Fibroblast of lung (primary cell): Measurements from ENCODE around the gene TMCC1.

Experiments used
- EZH2 ChIP-seq: IDR thresholded peaks from 2 replicates; pipeline ENCODE4 v1.5.1; 2012; ENCODE audit warnings: low read length, control low read depth, mild to moderate bottlenecking; ENCODE audit errors: missing control alignments
- TF ChIP-seq, protein P1 (sequence below), 2 donors: IDR thresholded peaks in 1 of 2; conservative IDR thresholded peaks in 1 of 2; 1 replicate in 1 of 2; 2 replicates in 1 of 2; pipeline ENCODE4 v1.5.1; 2011 to 2012; ENCODE audit warnings: low read length in 2 of 2, control low read depth in 1 of 2, inconsistent platforms in 1 of 2, low read depth in 1 of 2, mild to moderate bottlenecking in 1 of 2

DNA sequence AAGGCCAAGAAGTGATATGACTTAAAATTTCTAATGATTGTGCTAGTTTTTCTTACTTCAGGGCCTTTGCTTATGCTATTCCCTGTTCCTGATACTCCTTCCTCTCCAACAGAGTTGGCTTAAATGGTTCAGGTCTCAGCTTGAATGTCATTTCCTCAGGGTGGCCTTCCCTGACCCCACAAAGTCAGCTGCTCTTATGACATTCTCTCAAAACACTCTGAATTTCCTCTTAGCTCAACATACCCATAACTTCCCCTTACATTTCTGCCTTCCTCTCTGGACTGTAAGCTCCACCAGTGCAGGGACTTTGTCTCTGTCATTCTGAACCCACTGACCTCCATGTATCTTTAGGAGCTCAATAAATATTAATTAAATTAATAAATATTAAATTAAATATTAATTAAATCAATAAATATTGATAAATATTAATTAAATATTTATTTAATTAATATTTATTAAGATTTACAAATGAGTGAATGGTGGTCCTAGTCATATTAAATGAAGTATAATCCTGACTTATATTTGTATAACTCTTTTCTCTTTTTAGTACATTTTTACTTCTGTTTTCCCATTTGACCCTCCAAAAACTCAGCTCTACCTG is 17.9 kb upstream of the TMCC1 start:
- no peak for TF ChIP-seq EZH2
- TF ChIP-seq, protein P1, sequence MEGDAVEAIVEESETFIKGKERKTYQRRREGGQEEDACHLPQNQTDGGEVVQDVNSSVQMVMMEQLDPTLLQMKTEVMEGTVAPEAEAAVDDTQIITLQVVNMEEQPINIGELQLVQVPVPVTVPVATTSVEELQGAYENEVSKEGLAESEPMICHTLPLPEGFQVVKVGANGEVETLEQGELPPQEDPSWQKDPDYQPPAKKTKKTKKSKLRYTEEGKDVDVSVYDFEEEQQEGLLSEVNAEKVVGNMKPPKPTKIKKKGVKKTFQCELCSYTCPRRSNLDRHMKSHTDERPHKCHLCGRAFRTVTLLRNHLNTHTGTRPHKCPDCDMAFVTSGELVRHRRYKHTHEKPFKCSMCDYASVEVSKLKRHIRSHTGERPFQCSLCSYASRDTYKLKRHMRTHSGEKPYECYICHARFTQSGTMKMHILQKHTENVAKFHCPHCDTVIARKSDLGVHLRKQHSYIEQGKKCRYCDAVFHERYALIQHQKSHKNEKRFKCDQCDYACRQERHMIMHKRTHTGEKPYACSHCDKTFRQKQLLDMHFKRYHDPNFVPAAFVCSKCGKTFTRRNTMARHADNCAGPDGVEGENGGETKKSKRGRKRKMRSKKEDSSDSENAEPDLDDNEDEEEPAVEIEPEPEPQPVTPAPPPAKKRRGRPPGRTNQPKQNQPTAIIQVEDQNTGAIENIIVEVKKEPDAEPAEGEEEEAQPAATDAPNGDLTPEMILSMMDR (conservative IDR thresholded peaks at IDR 0.05 in 1 of 2, IDR thresholded peaks at IDR 0.05 in 1 of 2; ENCODE audit: low read depth in 1 of 2, low read length in 2 of 2): no peak
